Esophagus squamous epithelium (tissue), 5 donors: ENCODE data around the gene FCGR2B. TPM values are rescaled to one million over a fixed set of nuclear protein-coding genes. Genes with fewer than 3 reads are reported as not detected.

Experiments used
- DNase-seq: peaks from one replicate; lab custom pipeline; 2025; lab: John Stamatoyannopoulos, UW
- H3K27ac ChIP-seq, 4 donors: fragments of 200-600 bp; sonication (generic); one replicate each; pipeline ENCODE4 v1.5.1; 2016 to 2019; ENCODE audit warnings: mild to moderate bottlenecking in 1 of 4
- H3K27me3 ChIP-seq, 4 donors: fragments of 200-600 bp; sonication (generic); 1 replicate in 3 of 4; 2 replicates in 1 of 4; pipeline versions ENCODE4 v1.5.1 to v1.6.0; 2017 to 2021; ENCODE audit warnings: antibody characterized with exemption in 1 of 4
- H3K36me3 ChIP-seq, 3 donors: fragments of 200-600 bp; sonication (generic); one replicate each; pipeline ENCODE4 v1.5.1; 2016 to 2019
- H3K4me1 ChIP-seq, 3 donors: fragments of 200-600 bp; sonication (generic); one replicate each; pipeline ENCODE4 v1.5.1; 2017 to 2019
- H3K4me3 ChIP-seq, 4 donors: fragments of 200-600 bp; sonication (generic); 1 replicate in 3 of 4; 2 replicates in 1 of 4; pipeline ENCODE4 v1.5.1; 2016 to 2019; ENCODE audit warnings: mild to moderate bottlenecking in 2 of 4, moderate library complexity in 1 of 4
- H3K9me3 ChIP-seq, 3 donors: fragments of 200-600 bp; sonication (generic); one replicate each; pipeline ENCODE4 v1.5.1; 2016 to 2019
- CTCF ChIP-seq, 6 experiments: fragments of 450-650 bp in 4 of 6; fragments of 200-600 bp in 2 of 6; sonication (generic) in 2 of 6; IDR thresholded peaks; one replicate each; pipeline ENCODE4 v1.5.1; 2016 to 2019; ENCODE audit warnings: antibody characterized with exemption in 6 of 6, mild to moderate bottlenecking in 4 of 6, moderate library complexity in 4 of 6
- POLR2A ChIP-seq, 4 donors: fragments of 450-650 bp; IDR thresholded peaks; one replicate each; pipeline ENCODE4 v1.6.1; 2017; ENCODE audit warnings: antibody characterized with exemption in 4 of 4, mild to moderate bottlenecking in 4 of 4, moderate library complexity in 3 of 4
- WGBS, 2 donors: methylation state at CpG; one replicate each; pipeline ENCODE4 v1.1.5; 2018; 5-methylcytosine and 5-hydroxymethylcytosine counted together
- intact Hi-C: fragments of 100-400 bp; cut with DNase I; formaldehyde crosslinking; loops from one replicate; pipeline ENCODE4 v1.15.0; 2022
- small RNA-seq, 4 donors: library from RNA; depleted of rRNA; stranded (forward); fragments of <200 nt; gene quantifications; one replicate each; pipeline ENCODE3, GENCODE V24; 2016
- total RNA-seq, 4 donors: library from RNA; depleted of rRNA; stranded (reverse); fragments of >200 nt; gene quantifications; one replicate each; pipeline ENCODE4 v1.1.0, GENCODE V29; 2016
- donor health status: DM: yes; HTN: yes; CAD: no.

FCGR2B gene
- total RNA-seq, 4 donors from 2014 or later = 1.1 to 25.2 (median 7.4) TPM

GRCh38 chr1:161726473-161727255 is 63.7 kb downstream of the FCGR2B start:
- peak overlapping the region; percentile 74 to 87 (median 82) for H3K27ac ChIP-seq
- peak in 2 of 4 donors; percentile 33 to 71 for TF ChIP-seq POLR2A (IDR thresholded peaks at IDR 0.05)
- peak in 1 of 6 experiments; percentile 17 for TF ChIP-seq CTCF (IDR thresholded peaks at IDR 0.05)
- peak overlapping the region; percentile 47 to 86 (median 68) for H3K4me3 ChIP-seq
- peaks cover 0 to 16% (median 0%) of the 10 kb centered on the region in 4 donors for H3K27me3 ChIP-seq
- intact Hi-C loops = no loop called here
- H3K9me3 ChIP-seq = no peaks in the 10 kb centered on the region
- no peaks in the 10 kb centered on the region for H3K36me3 ChIP-seq
- peaks cover 5 to 31% (median 5%) of the 10 kb centered on the region in 3 donors for H3K4me1 ChIP-seq
- DNase-seq = peak; percentile 60
- 0% methylated on average over 8 to 9 of the region's 83 CpGs for WGBS, 2 donors

GRCh38 chr1:161727256-161727924 is 64.4 kb downstream of the FCGR2B start:
- peaks cover 5 to 31% (median 5%) of the 10 kb centered on the region in 3 donors for H3K4me1 ChIP-seq
- peaks cover 0 to 10% (median 0%) of the 10 kb centered on the region in 4 donors for H3K27me3 ChIP-seq
- intact Hi-C loops = no loop called here
- no peak for DNase-seq
- peak overlapping the region; percentile 74 to 87 (median 82) for H3K27ac ChIP-seq
- no peak for TF ChIP-seq CTCF (IDR thresholded peaks at IDR 0.05)
- TF ChIP-seq POLR2A (IDR thresholded peaks at IDR 0.05) = no peak
- peak overlapping the region; percentile 47 to 86 (median 68) for H3K4me3 ChIP-seq
- WGBS, 2 donors = 5 to 14% methylated on average over 9 to 19 of the region's 38 CpGs
- no peaks in the 10 kb centered on the region for H3K9me3 ChIP-seq
- no peaks in the 10 kb centered on the region for H3K36me3 ChIP-seq

Small RNA genes lying within 50 kb of the gene (small RNA-seq; reads per million reads assigned to genes)
- 0 reads per million in 4 donors for gene RF00019

Other genes starting within 250 kb of the FCGR2B start
- gene FCGR2A, start 157.7 kb upstream of the FCGR2B start, total RNA-seq = 10 to 100 TPM in 2 of 4 donors, 1 to 10 TPM in 2; 4.3 to 33.9 (median 19.6) TPM
- 1 to 10 TPM; 1.3 to 4.2 (median 3.2) TPM for gene HSPA6, start 138.6 kb upstream of the FCGR2B start, total RNA-seq
- 10 to 100 TPM in 1 of 4 donors, 1 to 10 TPM in 2, under 1 TPM in 1; 0.23 to 15.5 (median 1.9) TPM for gene FCGR3A, start 113.3 kb upstream of the FCGR2B start, total RNA-seq
- gene FCGR3B, start 32.0 kb upstream of the FCGR2B start, total RNA-seq = under 1 TPM in 2 of 4 donors, not detected in 2; 0.53 to 0.57 TPM
- under 1 TPM in 1 of 4 donors, not detected in 3; 0.62 TPM for gene FCRLA, start 44.1 kb downstream of the FCGR2B start, total RNA-seq
- 1 to 10 TPM in 1 of 4 donors, under 1 TPM in 3; 0.31 to 1.2 (median 0.83) TPM for gene FCRLB, start 58.4 kb downstream of the FCGR2B start, total RNA-seq
- gene DUSP12, start 86.6 kb downstream of the FCGR2B start, total RNA-seq = 10 to 100 TPM in 3 of 4 donors, 1 to 10 TPM in 1; 6.0 to 24.0 (median 15.1) TPM
- gene ATF6, start 103.2 kb downstream of the FCGR2B start, total RNA-seq = 10 to 100 TPM; 13.4 to 24.8 (median 17.6) TPM